GM04504 (cell line): Measurements from ENCODE around the gene ALOX12B.
"Not testable (repeated sequence)": the region's sequence is repeated elsewhere in the genome, so short reads cannot be mapped to it uniquely, and the experiment has no call there.

Experiments used
- DNase-seq: peaks from one replicate; pipeline ENCODE4 v3.0.0-alpha.2; 2012; ENCODE audit warnings: low read depth

The ALOX12B gene

DNA sequence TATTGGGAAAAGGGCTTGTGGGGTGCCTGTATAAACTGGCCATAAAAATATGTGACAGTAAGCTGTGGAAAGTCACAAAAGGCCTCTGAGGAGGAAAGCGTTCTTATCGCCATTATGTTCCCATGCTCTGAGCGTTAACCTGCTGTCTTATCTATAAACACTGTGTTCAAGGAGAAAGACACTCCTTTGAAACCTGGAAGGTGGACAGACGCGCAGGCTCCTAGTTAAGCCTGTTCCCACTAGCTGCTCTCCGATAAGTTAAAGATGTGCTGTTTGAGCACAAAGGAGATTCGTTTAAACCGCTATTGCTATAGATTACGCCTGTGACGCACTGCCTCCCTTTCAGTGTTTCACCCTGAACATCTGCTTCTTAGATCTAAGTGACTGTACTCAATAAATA, 5.2 kb downstream of the ALOX12B start:
- DNase-seq, result no peak

DNA sequence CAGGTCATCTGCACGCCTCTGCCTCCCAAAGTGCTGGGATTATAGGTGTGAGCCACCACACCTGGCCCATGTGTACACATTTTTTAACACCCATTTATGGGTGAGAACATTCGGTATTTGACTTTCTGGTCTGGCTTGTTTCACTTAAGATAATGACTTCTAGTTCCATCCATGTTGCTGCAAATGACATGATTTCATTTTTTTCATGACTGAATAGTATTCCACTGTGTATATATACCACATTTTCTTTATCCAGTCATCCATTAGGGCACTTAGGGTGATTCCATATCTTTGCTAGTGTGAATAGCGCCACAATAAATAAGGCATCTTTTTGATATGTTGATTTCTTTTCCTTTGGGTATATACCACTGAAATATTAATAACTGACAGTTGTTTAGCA, 5.6 kb downstream of the ALOX12B start:
- DNase-seq, result no peak

DNA sequence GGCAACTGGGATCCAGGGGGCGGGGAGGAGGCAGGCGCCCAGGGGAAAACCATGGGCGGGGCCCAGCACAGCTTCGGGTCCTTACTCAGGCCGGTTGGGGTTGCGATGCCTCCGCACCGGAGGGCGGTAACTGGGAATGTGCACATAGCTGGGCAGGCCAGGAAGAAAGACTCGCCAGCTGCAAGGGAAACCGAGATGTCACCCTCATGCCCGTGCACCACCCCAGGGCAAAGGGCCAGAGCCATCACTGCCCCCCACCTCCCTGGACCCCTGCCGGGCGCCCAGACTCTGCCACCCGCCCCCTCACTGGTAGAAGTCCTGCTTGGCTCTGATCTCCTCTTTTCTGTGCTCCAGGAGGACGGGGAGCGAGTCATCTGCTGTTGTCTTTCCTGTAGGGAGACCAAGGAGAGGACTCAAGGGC, 6.7 kb downstream of the ALOX12B start:
- no peak for DNase-seq

DNA sequence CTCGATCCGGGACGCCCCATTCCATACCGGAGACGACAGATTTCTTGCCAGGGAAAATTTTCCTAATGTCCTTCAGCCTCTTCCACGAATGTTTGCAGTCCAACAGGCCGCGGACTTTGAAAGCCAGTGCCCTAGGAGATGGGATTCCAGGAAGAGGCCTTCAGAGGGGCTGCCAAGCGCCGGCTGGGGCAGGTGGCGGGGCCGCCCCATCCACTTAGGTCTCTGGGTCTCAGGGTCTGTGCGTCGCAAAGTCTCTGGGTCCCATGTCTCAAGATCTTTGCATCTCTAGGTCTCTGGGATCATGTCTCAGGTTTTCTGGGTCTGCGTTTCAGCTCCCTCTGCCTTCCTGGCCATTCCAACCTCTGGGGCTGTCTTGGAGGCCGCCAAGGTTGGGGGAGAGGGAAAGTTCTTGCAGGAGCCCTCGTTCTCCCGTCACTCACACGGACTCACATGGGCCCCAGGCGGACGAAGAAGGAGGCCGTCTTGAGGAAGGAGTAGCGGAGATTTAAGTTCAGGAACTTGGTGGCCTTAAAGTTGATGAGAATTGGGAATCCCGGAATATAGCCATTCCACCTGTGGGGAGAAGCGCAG, 7.2 kb downstream of the ALOX12B start:
- no peak for DNase-seq

DNA sequence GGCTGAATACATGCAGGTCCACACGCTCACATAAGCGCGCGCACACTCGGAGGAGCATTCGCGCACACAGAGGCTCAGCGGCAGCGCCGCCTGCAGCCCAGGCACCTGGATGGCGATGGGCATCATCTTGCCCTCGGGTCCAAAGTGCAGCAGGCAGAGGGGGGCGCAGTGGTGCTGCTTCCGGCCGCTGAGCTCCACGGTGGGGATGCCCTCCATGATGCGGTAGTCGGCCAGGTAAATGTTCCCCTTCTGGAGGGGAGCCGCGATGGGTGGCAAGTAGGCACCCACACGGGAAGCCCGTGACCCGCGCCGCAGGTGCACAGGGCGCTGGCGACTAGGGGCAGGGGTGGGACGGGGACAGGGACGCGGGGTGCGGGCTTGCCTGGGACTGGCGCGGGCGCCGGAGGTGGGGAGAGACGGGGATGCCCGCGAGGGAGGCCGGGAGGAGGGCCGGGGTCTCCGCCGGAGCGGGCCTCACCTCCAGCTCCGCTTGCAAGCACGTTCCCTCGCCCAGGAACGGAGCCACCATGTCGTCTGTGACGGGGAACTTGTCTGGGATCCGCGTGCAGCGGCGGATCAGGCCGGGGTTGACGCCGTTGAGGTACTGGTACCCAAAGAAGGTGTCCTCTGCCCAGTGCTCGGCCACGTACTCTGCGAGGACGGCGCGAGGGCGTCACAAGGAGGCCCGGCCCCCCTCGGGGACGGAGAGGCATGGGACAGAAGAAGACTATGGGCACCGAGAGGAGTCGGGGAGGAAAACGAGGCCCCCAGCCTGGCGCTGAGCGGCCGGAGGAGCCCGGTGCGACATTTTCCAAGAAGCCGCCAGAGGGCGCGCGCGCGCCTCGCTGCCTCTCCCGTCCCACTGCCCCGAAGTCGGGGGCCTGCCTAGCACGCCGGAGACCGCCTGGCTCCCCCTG, 8.0 kb downstream of the ALOX12B start:
- no peak for DNase-seq

DNA sequence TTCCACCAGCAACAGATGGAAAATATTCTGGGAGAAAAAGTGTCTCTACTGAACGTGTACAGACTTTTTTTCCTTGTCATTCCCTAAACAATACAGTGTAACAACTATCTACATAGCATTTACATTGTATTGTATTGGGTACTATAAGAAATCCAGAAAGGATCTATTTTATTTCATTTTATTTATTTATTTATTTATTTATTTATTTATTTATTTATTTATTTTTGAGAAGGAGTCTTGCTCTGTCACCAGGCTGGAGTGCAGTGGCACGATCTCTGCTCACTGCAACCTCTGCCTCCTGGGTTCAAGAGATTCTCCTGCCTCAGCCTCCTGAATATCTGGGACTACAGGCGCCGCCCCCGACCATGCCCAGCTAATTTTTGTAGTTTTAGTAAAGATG, 9.6 kb downstream of the ALOX12B start:
- DNase-seq, result not testable (repeated sequence)

DNA sequence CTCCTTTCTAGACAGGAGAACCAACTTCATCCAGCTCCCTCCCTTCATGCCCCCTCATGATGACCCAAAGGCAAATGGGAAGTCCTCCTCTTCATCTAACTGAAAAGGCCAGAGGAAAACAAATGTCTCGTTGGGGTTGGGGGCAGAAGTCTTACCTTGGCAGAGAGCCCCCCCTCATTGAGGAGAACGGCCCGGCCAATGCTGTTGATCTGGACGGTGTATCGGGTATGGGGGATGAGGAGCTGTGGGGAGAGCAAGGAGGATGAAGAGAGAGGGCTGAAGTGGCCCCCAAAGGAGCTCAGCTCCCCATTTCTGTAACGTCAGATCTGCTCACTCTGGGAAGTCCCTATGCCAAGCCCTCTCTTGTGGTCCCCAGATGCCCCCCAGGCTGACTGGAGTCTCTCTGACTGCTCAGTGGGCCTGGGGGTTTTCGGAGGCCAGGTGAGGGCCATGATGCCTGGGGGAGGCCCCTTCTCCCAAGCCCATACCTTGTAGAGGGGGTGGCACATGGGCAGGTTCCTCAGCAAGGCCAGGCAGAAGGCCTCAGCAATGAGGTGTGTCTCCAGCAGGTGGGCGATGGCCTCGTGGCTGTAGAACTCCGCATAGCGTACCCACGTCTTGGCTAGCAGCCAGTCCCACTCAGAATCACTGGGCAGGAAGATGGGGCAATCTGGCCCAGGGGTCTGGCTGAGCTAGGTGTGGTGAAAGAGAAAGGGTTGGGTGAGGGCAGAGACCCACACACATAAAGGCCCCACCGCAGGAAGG, 10.8 kb downstream of the ALOX12B start:
- DNase-seq, result no peak

DNA sequence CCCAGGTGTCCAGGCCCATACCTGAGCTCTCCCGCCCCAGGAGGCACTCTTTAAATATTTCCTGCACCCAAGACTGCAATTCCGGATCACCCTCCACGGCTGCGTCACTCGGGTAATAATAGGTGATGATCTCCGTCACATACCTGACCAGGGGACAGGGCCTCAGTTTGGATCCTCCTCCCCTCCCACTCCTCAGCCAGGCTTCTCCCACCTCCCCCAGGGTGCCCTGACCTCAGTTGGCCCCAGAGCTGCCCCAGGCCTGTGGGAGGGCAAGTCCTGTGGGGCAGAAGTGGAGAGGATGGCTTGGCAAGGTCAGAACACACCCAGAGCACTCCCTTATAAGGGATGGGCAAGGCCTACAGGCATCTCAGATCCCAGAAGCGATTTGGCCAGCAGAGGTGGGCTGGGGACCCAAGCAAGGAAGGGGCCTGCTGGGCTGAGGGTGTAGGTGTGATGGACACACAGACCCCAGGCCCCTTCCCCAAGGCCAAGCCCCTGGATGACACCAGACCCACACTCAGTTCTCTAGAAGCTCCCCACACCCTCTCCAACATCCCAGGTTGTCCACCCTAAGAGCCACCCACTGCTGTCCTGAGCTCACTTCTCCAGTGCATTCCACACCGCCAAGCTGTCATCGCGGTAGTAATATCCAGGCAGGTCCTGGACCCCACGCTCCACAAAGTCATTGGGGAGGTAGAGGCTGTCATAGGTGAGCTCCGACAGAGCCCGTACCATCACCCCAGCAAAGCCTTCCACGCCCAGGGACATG, 11.8 kb downstream of the ALOX12B start:
- DNase-seq, result no peak

DNA sequence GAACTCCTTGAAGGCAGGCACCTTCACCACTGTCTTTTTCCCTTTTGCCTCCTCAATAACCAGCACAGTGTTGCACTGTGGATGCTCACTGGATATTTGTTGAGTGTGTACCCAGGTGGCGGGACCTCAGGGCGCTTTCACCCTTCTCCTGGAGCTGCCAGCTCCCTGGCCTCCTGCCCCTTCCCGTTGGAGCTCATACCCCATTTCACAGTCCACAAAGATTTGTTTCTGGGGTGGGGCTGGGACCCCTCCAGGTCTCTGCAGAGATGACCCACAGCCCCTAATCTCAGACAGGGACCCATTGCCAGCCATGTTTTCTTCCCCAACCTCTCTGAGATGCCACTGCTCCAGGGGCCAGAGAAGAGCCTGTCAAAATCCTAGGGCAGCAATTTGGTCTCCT, 12.4 kb downstream of the ALOX12B start:
- no peak for DNase-seq

DNA sequence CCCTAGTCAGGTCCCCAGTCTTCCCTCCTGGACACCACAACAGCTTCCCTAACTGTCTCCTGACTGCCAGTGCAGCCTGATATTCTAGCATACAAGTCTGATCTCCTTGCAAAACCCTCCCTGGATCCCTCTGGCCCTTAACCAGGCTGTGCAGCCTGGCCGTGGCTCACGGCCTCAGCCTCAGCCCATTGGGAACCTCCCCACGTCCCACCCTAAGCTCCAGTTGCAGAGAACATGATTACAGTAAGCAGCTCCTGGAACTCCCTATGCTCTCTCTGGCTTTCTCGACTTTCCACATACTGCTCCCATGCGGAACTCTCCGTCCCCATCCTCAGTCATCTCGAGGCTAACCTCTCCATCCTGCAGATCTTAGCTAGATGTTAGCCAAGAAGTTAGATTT, 13.0 kb downstream of the ALOX12B start:
- no peak for DNase-seq

DNA sequence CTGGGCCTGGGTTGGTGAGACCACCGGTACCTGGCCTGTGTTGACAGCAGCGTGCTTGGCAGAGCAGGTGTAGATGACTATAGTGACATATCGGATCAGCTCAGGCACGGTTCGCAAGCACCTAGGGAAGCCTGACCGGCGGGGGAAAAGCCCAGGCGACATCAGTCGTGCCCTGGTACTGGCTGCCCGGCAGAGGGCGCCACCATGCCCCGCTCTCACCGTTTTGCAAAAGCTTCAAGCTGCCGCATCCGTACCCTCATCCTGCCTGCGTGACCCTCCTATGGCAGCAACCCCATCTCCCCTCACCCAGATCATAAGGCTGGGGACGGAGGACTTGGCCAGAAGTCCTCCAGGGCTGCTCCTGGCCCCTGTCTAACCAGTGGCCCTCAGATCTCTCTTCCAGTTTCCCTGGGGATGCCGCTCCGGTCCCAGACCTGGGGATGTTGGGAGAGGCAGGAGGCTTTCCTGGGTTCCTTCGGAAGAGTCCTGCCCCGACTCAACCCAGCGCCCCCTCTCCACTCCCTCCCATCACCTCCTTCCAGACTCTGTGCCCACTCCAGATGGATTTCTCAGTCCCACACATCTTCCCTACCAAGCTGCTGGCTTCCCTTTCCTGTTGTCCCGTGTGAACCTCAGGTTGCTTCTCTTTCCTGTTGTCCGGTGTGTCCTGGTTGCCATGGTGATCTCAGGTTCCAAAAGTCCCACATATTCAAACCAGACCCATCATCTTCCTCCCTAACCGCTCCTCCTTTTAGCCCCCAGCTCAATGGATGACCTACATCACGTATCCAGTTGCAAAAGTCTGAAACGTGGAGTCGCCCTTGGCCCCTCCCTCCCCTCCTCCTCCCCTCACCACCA, 13.7 kb downstream of the ALOX12B start:
- DNase-seq, result no peak

DNA sequence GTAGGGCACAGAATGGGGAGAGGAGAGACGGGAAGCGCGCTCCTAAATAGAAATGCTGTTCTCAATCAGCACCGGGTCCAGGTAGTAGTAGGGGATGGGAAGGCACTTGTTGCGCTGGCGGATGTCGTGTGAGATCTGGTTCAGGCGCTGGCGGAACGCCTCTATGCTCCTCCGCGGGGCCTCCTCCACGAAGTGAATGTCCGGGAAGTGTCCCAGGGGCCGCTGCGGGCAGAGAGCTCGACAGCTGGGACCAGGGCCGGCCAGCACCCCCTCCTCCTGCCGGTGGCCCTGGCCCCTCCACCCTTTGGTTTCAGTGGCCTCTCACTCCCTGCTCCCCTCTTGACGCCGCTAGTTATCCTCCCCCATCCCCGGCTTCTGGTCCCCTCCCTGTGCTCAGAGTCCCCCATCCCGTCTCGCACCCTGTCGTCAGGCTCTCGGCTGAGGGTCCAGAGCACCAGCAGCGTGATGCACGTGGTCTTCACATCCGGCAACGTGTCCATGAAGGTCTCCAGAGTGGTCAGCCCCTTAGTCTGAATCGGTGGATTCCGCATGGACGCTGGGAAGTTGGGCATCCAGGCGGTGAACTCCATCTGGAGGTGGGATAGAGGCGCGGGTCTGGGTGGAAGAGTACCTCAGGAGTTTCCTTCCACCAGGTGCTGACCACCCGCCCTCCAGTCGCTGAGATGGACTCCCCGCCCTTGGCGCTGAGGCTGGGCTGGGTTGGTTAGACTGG, 14.6 kb downstream of the ALOX12B start:
- DNase-seq, result no peak

DNA sequence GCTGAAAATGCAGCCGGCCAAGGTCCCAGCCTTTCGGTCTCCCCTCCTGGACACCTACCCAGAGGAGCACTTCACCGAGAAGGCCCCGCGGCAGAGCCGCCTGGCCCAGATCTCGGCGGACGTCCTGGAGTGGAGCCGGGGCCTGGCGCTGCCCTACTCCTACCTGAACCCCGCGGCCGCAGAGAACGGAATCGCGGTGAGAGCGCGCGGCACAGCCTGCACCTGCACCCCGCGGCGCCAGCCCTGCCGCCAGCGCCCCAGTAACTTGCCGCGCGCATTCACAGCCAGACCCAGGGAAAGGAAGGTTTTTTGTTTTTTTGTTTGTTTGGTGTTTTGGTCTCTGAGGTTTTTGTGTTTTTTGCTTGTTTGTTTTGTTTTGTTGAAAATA, 15.2 kb downstream of the ALOX12B start:
- no peak for DNase-seq

DNA sequence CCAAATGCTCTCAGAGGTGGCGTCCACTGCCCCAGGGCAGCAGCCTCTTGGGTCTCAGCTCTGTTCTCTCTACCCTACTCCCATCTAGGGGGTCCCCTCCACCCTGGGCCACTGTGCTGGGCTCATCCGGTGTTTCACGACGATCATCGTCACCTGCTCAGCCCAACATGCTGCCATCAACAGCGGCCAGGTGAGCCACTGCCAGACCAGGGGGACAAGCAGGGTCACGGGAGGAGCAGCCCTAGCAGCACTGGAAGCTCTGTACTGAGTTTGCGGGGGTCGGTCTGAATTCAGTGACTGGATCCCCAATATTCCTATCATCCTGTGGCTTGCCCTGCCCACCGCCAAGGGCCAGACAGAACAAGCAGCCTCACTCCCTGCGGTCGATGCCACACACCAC, 16.0 kb downstream of the ALOX12B start:
- no peak for DNase-seq

DNA sequence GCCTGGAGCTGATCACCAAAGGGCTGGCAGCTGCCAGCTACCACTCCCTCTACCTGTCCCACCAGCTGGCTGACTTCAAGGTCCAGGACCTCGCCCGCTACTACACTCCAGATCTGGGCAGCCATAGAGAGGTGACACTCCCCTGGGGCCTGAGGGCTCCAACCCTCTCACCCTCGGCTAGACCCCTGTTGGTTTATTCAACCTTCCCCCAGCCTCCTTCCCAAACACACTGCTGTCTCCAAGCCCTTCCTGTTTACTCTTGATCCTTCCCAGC, 18.0 kb downstream of the ALOX12B start:
- no peak for DNase-seq

DNA sequence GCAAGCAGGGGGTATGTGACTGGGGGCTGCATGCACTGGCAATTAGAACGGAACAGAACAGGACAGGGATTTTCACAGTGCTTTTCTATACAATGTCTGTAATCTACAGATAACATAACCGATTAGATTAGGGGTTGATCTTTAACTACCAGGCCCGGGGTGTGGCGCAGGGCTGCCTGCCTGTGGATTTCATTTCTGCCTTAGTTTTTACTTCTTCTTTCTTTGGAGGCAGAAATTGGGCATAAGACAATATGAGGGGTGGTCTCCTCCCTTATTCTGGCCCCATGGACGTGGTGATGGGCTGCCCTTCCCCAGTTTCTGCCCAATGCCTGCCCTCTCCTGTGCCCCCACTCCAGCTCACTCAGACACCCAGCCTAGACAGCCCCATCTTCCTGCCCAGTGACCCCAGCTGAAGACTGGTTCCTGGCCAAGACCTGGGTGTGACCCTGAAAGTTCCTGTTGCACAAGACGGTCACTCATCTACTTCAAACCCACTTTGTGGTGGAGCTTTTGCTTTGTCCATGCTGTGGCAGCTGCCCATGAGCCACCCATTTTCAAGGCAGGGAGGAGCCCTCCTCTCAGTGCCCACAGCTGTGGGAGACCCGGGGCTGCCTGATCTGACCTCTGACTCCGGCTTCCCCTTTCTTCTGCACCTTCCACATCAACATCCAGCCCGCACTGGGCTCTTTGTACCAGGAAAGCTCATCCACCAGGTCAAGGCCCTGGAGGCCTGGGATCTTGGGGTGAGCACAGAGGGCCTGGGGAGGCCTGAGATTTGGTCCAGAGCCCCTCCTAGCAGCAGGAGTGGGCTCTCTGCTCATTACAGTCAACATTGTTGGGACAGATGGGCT, 18.6 kb downstream of the ALOX12B start:
- DNase-seq, result no peak

DNA sequence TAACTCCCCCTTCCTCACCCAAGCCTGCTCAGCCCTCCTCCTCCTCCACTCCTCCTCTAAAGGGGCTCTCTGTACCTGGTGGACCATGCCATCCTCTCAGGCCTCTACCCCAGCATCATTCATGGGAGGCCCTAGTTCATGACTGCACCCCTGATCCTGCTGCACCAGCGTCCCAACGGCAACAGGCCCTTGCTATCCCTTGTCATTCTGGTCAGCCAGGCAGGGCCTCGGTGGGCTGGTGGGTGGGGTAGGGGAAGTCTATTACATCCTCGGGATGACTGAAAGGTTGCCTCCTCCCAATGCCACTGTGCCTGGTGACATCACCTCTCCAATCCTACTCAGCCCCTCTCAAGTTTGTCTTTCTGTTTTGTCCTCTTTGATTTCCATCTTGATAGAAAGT, 19.7 kb downstream of the ALOX12B start:
- DNase-seq, result no peak

DNA sequence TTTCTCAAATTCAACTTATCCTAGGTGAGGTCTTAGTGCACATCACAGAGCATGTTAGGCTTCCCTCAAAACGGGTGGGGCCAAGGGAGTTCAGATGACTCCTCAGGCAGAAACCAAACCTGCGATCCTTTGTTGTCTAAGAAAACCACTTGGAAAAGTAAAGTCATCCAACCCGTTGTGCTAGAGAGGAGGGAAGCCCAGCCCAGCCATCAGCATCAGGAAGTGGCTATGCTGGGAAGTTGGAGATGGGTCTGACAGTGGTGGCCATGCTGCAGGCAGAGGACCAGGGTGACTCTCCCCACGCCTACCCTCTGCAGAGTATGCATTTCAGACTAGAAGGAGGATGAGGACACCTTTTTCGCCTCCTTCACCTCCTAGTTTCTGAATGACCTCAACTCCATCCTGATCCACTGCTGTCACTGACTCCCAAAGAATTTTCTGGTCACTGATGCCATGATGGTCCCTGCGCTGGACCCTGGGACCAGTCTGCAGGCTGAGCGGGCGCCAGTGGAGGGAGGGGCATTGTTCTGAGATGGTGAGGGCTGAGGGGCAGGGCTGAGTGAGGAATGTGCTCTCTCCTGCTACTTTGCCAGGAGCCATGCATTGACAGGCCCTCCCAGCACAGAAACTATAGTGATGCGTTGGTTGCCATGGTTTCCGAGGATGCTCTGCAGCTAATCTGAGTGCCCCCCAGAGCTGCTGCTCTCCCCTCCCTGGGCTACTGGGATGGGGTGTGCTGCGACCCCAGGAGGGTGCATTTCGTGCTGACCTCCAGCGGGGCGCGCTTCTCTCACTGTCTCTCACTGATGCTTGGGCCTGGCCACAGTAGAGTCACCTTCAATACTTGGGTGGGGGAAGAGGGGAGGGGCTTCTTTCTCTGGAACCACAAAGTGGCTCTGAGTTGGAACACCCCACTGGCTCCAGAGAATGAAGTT, 20.4 kb downstream of the ALOX12B start:
- no peak for DNase-seq

DNA sequence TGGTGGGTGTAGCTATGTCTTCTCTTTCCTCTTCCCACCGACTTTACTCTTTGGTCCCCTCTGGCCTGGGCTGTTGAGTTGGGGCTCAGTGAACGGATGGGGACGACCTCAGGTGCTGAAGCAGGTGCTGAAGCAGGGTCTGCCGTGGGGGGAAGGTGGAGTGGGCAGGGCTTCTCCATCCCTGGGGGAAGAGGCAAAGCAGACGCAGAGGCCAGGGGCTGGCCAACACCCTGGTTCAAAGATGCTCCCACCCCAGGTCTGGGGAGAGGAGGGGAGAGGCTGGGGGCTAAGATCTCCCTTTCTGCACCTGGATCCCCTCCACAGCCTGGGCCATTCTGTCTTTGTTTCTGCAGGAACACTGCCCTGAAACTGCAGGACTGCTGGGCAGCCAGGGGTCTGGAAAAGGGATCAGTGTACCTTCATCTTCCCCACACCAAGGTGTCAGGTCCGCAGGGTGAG, 22.9 kb downstream of the ALOX12B start:
- no peak for DNase-seq
